MG63 (cell line): ENCODE results near the gene NNMT. TPM values are rescaled to one million over a fixed set of nuclear protein-coding genes. Genes with fewer than 3 reads are reported as not detected.

Source experiments
- DNase-seq: peaks from one replicate; pipeline ENCODE4 v3.0.0-alpha.2; 2020
- H3K27me3 ChIP-seq: fragments of 250-450 bp; sonication (Bioruptor Pico); 2 replicates; pipeline ENCODE4 v1.5.1; 2020; ENCODE audit warnings: mild to moderate bottlenecking, moderate library complexity
- H3K36me3 ChIP-seq: fragments of 250-450 bp; sonication (Bioruptor Pico); 2 replicates; pipeline ENCODE4 v1.5.1; 2020; ENCODE audit warnings: mild to moderate bottlenecking, moderate library complexity
- H3K4me3 ChIP-seq: fragments of 250-450 bp; sonication (Bioruptor Pico); 2 replicates; pipeline ENCODE4 v1.5.1; 2020; ENCODE audit warnings: mild to moderate bottlenecking, moderate library complexity
- H3K9me3 ChIP-seq: fragments of 250-450 bp; sonication (Bioruptor Pico); 2 replicates; pipeline ENCODE4 v1.5.1; 2020; ENCODE audit warnings: mild to moderate bottlenecking, moderate library complexity
- total RNA-seq: library from RNA; depleted of rRNA; stranded (reverse); fragments of >200 nt; shearing (Covaris generic); gene quantifications from 2 replicates; pipeline ENCODE4 v1.2.3, GENCODE V29; 2014; ENCODE audit warnings: low replicate concordance

The NNMT gene
- total RNA-seq, 1 experiment from 2014 or later = 715 TPM

DNA sequence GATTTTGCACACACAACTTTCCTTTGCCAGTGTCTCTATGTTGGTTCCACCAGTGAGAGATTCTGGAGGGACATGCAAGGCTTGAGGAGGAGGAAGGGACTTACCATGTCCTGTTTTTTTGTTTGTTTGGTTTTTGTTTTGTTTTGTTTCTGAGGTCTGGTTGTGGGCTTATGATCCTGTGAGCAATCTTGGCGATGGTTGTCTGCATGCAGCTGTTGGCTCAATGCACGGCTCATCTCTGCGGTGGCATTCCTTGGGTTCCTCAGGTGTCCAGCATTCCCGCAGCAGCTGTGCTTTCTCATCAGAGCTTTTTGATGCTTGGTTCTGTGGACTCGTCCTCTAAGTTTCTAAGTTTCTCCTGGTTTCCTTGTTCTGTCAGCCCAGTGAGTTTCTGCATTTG lies 4.8 kb upstream of the NNMT start:
- no peaks in the 10 kb centered on the region for H3K27me3 ChIP-seq
- peak overlapping the region; percentile 33 for H3K4me3 ChIP-seq
- no peaks in the 10 kb centered on the region for H3K9me3 ChIP-seq
- H3K36me3 ChIP-seq = no peaks in the 10 kb centered on the region
- peak; percentile 78 for DNase-seq

DNA sequence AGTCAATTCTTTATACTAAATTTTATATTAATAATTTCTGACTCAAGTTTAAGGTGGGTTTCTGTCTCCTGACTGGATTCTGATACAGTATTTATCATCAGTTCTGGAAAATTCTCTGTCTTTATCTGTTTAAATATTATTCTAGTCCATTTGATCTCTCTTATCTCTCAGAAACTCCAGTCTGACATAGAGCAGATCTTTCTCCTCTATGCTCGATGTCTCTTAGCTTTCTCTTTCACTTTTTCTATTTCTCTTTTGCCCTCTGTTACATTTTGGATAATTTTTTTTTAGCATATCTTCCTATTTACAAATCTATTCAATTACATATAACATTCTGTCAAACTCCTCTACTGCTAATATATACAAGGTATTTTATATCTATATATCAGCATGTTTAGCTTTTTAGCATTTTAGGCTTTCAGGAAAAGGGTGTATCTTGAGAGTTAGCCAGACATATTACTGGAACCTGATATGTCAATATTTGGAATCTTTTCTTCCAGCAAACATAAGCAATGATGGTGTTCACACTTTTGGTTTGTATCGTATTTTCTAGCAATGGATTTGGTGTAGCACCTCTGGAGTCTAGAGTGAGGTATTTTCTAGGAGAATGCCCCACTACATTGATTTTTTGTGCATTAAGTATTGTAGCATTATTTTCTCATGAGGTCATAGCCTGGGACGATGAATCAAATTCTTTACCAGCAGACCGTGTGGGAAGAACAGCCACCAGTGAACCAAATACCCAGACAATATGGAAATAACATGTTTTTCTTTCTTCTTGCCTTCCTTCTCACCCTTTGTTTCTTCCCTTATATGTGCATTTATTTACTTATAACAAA lies 4.1 kb upstream of the NNMT start:
- Histone ChIP-seq H3K4me3 (peak overlapping the region; percentile 33), H3K9me3 (no peaks in the 10 kb centered on the region), H3K36me3 (no peaks in the 10 kb centered on the region), H3K27me3 (no peaks in the 10 kb centered on the region)
- no peak for DNase-seq

DNA sequence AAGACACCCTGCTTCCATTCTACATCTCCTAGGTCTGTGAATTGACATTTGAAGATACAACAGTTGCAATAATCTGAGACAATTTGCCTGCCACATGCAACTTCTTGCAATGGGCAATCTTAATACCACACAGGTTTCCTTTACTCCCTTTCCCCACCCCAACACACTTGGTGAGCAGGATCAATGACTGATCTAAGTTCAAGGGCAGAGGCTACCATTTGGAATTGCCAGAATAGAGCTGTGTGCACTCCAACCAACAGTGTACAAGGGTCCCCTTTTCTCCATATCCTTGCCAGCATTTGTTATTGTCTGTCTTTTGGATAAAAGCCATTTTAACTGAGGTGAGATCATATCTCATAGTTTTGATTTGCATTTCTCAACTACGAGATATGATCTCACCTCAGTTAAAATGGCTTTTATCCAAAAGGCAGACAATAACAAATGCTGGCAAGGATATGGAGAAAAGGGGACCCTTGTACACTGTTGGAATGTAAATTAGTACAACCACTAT lies 2.9 kb upstream of the NNMT start:
- no peak for DNase-seq
- Histone ChIP-seq H3K36me3 (peaks cover 7% of the 10 kb centered on the region), H3K9me3 (no peaks in the 10 kb centered on the region), H3K4me3 (no peak overlapping the region), H3K27me3 (no peaks in the 10 kb centered on the region)

DNA sequence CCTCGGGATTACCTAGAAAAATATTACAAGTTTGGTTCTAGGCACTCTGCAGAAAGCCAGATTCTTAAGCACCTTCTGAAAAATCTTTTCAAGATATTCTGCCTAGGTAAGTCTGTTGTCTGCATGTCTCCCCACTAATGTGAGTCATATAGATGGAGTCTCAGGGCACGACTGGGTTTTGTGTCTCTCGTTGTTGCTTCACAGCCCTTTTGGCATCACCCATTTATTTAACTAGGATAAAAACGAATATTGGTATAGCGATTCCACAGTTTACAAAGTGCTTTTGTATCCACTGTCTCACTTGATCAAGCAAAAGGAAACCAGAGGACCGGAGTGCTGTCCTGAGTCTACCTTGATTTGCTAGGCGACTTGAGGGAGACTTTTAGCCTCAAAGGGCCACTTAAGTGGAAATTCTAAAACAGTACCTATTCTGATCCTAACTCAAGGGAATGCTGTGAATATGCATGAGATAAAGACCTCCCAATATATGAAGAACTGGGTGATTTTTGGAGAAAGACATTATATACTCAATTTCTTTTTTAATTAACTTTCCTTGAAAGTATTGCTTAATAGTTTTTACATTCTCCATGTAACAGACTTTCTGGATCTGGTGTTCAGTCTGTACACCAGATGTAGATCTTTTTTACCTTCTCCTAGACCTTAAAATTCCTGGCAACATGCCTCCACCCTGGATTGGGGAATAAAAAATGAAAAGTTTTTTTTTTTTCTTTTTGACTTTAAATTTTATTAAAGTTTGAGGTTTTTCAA lies 590 bp downstream of the NNMT start:
- Histone ChIP-seq H3K4me3 (peak overlapping the region; percentile 77), H3K36me3 (peaks cover 43% of the 10 kb centered on the region), H3K27me3 (no peaks in the 10 kb centered on the region), H3K9me3 (peaks cover 23% of the 10 kb centered on the region)
- no peak for DNase-seq

DNA sequence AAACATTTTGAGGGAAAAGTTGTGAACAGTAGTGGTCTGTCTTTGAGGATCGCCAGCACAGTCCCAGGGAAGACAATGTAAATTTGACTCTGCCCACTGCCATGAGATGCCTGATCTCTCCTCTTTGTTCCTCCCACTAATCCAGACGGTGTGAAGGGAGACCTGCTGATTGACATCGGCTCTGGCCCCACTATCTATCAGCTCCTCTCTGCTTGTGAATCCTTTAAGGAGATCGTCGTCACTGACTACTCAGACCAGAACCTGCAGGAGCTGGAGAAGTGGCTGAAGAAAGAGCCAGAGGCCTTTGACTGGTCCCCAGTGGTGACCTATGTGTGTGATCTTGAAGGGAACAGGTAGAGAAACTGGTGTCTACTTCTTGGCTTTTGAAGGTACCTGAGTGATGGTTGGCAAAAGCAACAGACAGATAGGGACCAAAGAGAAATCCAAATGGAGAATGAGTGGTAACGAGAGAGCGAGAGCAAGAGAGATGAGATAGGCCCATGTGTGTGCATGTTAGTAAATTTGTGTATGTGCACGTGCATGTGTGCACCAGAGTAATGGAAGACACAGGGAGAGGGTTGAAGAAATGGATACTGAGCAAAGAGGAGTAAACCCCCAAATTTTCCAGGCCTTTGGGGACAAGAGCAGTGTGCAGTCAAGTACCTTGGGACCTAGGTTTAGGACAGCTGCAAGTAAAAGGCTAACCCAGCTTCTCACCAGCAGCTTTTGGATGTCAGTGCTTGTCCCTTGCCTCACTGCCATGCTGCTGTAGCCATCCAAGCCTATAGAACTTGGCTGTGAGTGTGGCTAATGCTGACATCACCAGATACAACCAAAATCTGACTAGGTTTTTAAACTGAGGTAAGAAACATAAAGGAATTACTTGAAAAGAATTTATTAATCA lies 1.9 kb downstream of the NNMT start:
- no peak for DNase-seq
- H3K36me3 ChIP-seq = peaks cover 55% of the 10 kb centered on the region
- H3K27me3 ChIP-seq = no peaks in the 10 kb centered on the region
- H3K9me3 ChIP-seq = peaks cover 33% of the 10 kb centered on the region
- H3K4me3 ChIP-seq = peak overlapping the region; percentile 77

DNA sequence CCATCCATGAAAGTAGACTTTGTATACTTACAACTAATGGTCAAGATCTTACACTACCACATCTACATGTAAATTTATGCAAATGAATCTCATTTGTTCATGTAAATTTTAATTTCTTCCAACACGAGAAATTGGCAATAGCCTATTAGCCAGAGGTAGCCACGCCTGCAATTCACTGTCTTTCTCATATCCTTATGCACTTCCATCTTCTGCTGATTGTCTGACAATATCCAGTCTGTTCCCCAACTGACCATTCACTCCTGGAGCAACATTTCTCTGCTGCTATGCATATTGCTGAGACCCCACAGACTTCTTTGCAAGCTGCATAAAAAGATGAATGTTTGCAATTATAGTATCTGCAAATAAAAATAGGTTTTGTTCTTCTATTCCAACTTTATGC lies 2.5 kb downstream of the NNMT start:
- Histone ChIP-seq H3K4me3 (peak overlapping the region; percentile 77), H3K36me3 (peaks cover 62% of the 10 kb centered on the region)
- DNase-seq = no peak

DNA sequence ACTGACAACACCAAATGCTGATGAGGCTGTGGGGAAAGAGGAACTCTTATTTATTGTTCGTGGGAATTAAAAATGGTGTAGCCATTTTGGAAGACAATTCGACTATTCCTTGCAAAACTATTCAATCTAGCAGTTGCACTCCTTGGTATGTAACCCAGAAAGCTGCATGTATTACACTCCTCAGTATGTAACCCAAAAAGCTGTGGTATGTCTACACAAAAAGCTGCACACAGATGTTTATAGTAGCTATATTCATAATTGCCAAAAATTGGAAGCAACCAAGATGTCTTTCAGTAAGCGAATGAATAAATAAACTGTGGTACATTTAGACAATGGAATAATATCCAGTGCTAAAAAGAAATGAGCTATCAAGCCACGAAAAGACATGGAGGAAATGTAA lies 4.9 kb downstream of the NNMT start:
- Histone ChIP-seq H3K36me3 (peaks cover 85% of the 10 kb centered on the region), H3K4me3 (no peak overlapping the region), H3K9me3 (peaks cover 52% of the 10 kb centered on the region), H3K27me3 (no peaks in the 10 kb centered on the region)
- DNase-seq = no peak

More for the DNA sequence above, 2.5 kb downstream of the NNMT start:
- H3K27me3 ChIP-seq = no peaks in the 10 kb centered on the region
- H3K9me3 ChIP-seq = peaks cover 40% of the 10 kb centered on the region

DNA sequence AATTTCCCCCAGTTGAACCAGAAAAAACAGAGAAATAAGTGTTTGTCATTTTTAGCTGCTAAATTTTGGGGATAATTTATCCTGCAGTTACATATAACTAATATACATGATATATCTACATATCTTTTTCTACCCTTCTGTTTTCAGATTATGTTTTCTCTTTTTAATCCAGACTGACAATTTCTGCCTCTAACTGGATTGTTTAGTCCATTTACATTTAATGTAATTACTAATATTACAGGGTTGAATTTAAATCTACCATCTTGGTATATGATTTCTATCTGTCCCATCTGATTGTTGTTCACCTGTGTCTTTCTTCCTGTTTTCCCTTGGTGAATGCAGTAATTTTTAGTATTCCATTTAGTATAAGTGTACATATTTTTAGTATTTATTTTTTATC lies 5.7 kb downstream of the NNMT start:
- peaks cover 93% of the 10 kb centered on the region for H3K36me3 ChIP-seq

DNA sequence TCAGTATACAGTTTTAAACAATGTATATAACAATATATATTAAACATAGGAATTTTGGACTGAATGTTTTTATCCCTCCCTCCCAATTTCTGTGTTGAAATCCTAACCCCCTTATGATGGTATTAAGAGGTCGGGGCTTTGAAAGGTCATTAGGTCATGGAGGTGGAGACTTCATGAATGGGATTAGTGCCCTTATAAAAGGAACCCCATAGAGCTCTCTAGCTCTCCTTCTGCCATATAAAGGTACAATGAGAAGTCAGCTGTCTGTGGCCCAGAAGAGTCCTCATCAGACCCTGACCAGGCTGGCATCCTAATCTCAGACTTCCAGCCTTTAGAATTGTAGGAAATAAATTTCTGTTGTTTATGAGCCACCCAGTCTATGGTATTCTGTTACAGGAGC lies 6.5 kb downstream of the NNMT start:
- no peak for DNase-seq

More for the DNA sequence above, 5.7 kb downstream of the NNMT start:
- no peak overlapping the region for H3K4me3 ChIP-seq
- H3K9me3 ChIP-seq = peaks cover 52% of the 10 kb centered on the region
- H3K27me3 ChIP-seq = no peaks in the 10 kb centered on the region
- no peak for DNase-seq

DNA sequence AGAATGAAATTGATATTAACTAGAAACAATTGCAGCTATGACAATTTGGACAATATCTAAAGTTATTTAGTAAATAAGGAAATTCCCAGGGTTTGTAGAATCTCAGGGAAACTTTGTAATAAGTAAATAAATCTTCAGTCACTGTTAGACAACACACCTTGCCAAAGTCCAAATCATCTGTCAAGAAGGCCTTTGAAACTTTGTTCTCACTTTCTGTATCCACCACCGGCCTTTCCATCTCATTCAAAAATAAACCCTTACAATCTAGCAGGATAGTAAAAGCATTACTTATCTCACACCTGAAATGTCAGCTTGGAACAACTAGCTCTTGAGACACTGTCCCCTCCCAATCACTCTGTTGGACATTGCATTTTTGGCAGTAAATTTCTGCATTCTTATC lies 7.9 kb downstream of the NNMT start:
- Histone ChIP-seq H3K27me3 (no peaks in the 10 kb centered on the region), H3K9me3 (peaks cover 52% of the 10 kb centered on the region), H3K4me3 (no peak overlapping the region), H3K36me3 (peaks cover 98% of the 10 kb centered on the region)
- no peak for DNase-seq

More for the DNA sequence above, 6.5 kb downstream of the NNMT start:
- no peak overlapping the region for H3K4me3 ChIP-seq
- peaks cover 98% of the 10 kb centered on the region for H3K36me3 ChIP-seq
- H3K27me3 ChIP-seq = no peaks in the 10 kb centered on the region
- peaks cover 52% of the 10 kb centered on the region for H3K9me3 ChIP-seq

DNA sequence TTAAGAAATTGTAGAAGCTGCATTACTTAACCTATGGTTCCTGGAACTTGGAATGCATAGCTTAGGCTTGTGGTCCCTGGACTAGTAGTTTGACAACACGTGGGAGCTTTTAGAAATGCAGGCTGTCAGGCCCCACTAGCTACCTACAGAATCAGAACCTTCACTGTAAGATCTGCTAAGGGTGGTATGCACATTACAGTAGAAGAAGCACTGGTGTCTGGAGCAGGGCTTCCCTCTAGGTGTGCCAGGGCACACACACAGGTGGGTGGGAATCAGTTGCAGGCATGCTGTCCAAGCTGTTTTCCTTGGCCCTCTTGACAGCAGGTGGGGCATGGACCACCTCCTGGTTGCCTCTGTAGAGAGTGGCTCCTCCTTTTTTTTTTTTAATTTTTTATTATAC lies 8.8 kb downstream of the NNMT start:
- Histone ChIP-seq H3K4me3 (no peak overlapping the region), H3K9me3 (peaks cover 46% of the 10 kb centered on the region), H3K27me3 (no peaks in the 10 kb centered on the region), H3K36me3 (peaks cover 98% of the 10 kb centered on the region)
- no peak for DNase-seq

DNA sequence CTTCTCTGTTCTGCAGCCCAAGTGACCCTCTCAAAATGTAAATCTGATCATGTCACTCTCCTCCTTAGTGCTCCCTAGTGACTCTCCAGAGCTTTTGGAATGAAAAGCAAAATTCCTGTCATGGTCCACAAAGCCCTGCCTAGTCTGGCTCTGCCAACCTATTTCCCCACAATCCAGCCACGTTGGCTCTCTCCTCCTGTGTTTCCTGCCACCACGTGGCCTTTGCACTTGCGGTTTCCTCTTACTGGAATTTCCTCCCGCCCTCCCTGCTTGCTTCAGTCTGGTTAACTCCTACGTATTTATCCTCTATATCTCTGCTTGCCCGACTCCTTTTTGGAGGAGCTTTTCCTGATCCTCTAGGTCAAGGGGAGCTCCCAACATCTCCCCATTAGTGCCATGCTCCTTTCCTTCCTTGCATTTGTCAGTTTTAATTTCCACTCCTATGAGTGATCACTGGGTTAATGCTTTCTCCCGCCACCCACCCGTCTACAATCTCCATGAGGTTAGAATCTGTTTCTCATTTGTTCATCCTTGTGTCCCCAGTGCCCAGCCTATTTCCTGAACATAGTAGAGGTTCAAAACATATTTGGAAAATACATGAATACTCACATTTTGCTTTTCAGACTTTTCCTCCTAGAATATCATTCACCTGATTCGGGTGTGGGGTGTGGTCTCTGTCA lies 11.5 kb downstream of the NNMT start:
- Histone ChIP-seq H3K36me3 (peaks cover 98% of the 10 kb centered on the region), H3K27me3 (no peaks in the 10 kb centered on the region), H3K4me3 (no peak overlapping the region), H3K9me3 (peaks cover 22% of the 10 kb centered on the region)
- DNase-seq = peak; percentile 85

DNA sequence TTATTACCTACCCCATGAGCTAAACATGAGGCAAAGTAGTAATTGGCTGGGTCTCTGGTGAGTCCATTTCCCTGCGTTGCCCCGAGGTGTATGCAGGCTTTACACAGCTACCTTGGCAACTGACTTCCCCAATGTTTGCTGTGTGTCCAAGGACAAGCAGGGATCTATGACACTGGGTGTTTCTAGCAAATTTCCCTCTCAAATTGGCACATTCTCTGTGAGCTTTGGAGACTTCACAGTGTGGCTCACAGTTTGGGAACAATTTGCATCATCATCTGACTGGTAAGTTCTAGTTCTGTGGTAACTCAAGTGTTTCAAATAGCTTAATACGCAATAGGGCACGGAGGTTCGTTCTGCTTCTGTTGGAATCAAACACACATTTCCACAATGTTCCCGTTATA lies 12.5 kb downstream of the NNMT start:
- no peak for DNase-seq
- no peak overlapping the region for H3K4me3 ChIP-seq
- peaks cover 93% of the 10 kb centered on the region for H3K36me3 ChIP-seq

DNA sequence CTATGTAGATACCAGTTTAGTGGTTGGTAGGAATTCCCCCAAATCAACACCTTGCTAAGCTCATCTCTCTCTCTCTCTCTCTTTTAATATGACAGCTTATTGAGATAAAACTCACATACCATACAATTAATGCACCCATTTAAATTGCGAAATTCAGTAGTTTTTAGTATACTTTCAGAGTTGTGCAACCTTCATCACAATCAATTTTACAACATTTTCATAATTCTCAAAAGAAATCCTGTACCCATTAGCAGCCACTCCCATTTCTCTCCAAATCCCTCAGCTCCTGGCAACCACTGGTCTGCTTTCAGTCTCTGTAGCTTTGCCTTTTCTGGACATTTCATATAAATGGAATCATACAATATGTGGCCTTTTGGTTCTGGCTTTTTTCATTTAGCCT lies 13.3 kb downstream of the NNMT start:
- Histone ChIP-seq H3K9me3 (peaks cover 5% of the 10 kb centered on the region; the same call in 1 of the 2 replicates), H3K4me3 (no peak overlapping the region), H3K36me3 (peaks cover 93% of the 10 kb centered on the region), H3K27me3 (no peaks in the 10 kb centered on the region)
- DNase-seq = no peak

More for the DNA sequence above, 12.5 kb downstream of the NNMT start:
- Histone ChIP-seq H3K27me3 (no peaks in the 10 kb centered on the region), H3K9me3 (peaks cover 12% of the 10 kb centered on the region)

DNA sequence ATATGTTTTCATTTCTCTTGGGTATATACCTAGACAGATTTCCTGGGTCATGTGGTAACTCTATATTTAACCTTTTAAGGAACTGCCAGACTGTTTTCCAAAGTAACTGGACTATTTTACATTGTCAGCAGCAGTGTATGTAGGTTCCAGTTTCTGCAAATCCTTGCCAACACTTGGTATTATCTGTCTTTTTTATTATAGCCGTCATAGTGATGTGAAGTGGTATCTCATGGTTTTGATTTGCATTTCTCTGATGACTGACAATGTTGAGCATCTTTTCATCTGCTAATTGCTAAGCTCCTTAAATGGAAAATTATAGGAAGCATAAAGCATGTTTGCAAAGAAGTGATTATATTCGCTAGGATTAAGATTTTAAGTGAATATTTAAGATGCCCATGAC lies 13.9 kb downstream of the NNMT start:
- no peak for DNase-seq
- Histone ChIP-seq H3K27me3 (no peaks in the 10 kb centered on the region), H3K36me3 (peaks cover 92% of the 10 kb centered on the region), H3K4me3 (no peak overlapping the region), H3K9me3 (no peaks in the 10 kb centered on the region; the same call in 1 of the 2 replicates)

DNA sequence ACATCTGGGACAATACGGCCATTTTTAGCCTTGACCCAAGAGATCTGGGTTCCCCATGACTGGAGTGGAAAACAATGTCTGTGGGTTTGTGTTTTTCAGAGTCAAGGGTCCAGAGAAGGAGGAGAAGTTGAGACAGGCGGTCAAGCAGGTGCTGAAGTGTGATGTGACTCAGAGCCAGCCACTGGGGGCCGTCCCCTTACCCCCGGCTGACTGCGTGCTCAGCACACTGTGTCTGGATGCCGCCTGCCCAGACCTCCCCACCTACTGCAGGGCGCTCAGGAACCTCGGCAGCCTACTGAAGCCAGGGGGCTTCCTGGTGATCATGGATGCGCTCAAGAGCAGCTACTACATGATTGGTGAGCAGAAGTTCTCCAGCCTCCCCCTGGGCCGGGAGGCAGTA lies 15.7 kb downstream of the NNMT start:
- DNase-seq = no peak
- no peaks in the 10 kb centered on the region for H3K27me3 ChIP-seq
- H3K9me3 ChIP-seq = no peaks in the 10 kb centered on the region
- H3K4me3 ChIP-seq = no peak overlapping the region
- peaks cover 90% of the 10 kb centered on the region for H3K36me3 ChIP-seq
